Activated CD8-positive, alpha-beta memory T cell treated with anti-CD3 and anti-CD28 coated beads for 1 hour (primary cell): Measurements from ENCODE around the gene VTN.

ENCODE experiments used
- DNase-seq, 2 donors: peaks; one replicate each; pipeline ENCODE4 v3.0.0-alpha.2; 2020; ENCODE audit warnings: low read depth in 1 of 2; ENCODE audit errors: extremely low read depth in 1 of 2

Gene VTN, protein sequence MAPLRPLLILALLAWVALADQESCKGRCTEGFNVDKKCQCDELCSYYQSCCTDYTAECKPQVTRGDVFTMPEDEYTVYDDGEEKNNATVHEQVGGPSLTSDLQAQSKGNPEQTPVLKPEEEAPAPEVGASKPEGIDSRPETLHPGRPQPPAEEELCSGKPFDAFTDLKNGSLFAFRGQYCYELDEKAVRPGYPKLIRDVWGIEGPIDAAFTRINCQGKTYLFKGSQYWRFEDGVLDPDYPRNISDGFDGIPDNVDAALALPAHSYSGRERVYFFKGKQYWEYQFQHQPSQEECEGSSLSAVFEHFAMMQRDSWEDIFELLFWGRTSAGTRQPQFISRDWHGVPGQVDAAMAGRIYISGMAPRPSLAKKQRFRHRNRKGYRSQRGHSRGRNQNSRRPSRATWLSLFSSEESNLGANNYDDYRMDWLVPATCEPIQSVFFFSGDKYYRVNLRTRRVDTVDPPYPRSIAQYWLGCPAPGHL

GRCh38 chr17:28370035-28370743 is at the start of gene VTN:
VTN (minus strand) TSS chr17:28370307; CDS start chr17:28370203, 104 bp downstream.
- DNase-seq, result no peak

DNA sequence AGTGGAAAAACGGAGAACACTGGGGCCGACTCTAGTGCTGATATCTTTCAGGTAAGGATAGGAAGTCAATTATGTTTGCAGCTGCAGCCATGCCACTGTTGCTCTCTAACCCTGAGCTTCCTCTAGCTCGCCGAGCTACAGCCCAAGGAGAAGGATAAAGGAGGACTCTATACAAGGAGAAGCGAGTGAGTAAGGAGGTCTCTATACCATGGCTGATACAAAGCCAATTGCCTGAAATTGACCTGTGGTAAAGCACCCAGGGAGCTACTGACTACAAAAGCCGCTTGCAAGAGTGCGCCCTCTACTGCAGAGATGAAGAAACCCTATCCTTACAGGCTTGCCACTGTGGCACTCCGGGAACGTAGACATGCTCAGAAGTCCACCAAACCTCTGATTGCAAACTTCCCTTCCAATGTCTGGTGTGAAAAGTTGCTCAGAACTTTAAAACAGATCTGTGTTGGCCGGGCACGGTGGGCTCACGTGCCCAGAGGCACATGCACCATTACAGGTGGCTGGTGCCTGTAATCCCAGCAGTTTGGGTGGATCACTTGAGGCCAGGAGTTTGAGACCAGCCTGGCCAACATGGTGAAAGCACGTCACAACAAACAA is 46.7 kb upstream of the VTN start:
- peak in 1 of 2 donors; percentile 28 for DNase-seq

GRCh38 chr17:28415886-28416285 is 45.8 kb upstream of the VTN start:
- no peak for DNase-seq

DNA sequence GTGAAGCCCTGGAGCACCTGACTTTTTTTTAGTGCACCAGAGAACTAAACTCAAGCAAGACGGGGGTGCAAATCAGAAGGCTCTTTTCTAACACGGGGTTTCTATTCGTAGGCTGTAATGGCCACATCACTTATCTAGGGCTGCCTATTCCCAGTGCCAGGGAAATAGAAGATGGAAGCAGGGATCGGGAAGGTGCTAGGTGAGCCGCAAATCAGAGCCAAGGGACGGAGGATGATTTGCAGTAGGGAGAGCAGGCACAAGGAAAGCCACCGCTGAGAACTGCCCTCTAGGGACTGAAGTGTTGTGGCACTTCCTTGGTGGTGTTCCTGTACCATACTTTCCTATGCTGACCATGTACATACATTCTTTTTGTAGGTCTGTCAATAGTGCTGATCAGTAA is 43.7 kb upstream of the VTN start:
- DNase-seq, result no peak

DNA sequence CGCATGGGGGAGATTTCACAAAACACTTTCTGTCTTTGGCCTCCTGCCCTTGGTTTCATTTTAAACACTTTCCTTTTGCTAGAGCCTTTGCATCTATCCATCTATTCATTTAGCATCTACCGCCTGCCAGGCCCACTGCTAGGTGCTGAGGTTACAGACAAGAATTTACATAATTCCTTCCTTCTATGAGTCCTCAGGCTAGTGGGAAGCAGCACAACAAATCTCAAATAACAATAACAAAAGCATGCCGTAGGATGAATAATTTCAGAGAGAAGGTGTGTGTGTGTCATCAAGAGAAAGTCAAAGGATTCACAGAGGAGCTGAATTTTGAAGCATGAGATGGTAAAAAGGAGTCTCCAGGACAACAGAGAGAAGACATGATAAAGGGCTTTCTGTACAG is 42.0 kb upstream of the VTN start:
- no peak for DNase-seq

DNA sequence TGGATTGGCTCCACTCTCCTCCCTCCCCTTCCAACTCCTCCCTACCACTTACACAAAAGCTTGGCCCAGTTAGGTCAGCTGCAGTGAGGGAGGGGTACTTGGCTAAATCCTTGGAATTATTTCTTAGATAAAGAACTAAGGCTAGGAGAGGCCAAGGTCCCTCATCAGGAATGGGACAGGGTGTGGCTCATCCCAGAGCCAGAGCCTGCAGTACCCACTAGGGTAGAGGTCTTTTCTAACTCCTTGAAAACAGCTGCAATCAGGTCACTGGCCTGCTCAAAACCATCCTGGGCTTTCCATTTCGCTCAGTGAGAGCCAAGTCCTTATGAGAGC is 37.8 kb upstream of the VTN start:
- no peak for DNase-seq

- no peak for DNase-seq
Observed at GRCh38 chr17:28407130-28407973, 37.2 kb upstream of the VTN start.

DNA sequence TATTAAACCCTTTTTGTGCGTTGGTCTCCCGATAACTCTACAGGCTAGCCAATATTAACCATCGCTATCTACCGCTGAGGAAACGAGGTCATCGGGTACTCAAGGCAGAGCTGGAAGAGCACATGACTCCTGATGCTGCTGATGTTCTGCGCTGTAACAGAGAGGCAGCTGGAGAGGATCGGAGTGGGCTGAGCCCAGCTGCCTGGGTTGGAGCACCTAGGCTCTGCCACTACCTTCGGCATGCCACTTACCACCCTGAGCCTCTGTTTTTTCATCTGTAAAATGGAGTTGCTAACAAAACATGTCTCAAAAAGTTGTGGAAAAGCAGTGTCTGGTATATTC is 36.3 kb upstream of the VTN start:
- DNase-seq, result no peak

- no peak for DNase-seq
Observed at GRCh38 chr17:28405632-28406472, 35.7 kb upstream of the VTN start, which contains the start of gene SLC46A1. SLC46A1 (minus strand) TSS chr17:28406212; CDS start chr17:28406114, 98 bp downstream.

DNA sequence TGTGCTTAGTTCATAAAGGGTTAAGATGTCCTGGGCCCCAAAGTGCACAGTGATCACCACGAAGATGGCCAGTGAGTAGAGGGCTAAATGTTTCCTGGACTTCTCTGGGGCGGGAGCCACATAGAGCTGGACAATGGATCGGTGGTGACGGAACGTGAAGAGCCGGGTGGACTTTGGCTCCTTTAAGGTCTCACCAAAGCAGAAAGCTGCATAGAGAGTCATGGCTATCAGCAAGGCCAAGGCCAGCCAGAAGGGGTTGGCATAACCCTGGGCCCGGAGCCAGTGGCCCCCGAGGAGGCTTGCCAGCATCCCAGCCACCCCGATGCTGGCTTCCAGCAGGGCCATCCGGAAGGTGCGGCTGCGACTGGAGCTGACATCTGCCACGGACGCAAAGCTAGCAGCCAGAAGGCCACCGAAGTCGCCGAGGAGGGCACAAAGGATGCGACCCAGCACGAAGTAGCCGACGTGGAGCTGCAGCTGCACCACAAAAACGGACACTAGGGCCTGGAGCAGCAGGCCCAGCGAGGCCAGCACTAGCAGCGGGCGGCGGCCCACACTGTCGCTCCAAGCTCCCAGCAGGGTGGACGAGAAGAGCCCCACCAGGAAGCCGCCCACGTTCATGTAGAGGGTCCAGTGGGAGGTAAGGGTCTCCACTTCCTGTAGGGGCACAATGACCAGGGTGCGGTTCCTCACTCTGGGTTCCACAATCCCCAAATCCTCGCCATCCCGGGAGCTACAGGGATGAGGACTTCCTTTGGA is 34.9 kb upstream of the VTN start:
- DNase-seq, result no peak

DNA sequence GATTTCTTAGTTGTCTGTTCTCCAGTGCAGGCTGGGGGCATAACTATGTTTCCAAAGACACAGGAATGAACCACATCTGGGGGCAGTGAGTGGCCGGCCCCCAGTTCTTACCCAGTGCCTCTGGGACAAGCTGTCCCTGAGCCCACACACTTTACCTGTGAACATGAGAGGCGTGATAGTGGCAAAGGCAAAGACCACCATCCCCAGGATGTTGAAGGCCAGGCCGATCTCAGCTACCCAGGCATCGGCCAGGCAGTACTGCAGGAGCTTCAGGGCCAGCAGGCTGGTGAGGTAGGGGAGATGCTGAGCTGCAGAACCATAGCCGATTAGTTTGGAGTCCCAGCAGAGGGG is 34.3 kb upstream of the VTN start:
- no peak for DNase-seq

DNA sequence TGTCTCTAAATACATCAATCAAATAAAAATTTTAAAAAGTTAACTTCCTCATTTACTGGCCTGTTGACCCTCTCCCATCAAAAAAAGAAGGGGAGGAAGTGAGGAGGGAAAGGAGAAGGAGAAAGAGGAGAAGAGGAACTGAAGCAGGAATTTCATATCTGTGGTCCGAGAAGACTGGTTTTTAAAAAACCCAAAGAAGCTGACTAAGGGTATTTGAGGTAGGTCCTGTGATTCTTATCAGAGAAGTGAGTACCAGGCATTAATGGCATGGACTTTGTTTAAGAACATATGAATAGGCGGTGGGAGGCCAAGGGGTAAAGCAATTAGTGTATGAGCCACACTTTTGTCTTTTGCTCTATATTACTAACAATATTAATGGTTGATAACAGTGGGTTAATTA is 33.9 kb upstream of the VTN start:
- DNase-seq, result no peak

DNA sequence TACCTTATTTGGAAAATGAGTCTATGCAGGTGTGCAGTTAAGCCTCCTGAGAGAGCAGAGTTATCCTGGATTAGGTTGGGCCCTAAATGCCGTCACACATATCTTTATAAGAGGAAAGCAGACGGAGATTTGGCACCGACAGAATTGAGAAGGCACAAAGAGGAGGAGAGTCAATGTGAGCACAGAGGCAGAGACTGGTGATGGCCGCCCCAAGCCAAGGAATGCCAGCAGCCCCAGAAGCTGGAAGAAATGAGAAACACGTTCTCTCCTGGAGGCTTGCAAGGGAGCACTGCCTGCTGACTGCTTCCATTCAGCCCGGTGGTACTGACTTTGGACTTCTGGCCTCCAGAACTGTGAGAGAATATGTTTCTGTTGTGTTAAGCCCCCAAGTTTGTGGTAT is 32.7 kb upstream of the VTN start:
- DNase-seq, result no peak

DNA sequence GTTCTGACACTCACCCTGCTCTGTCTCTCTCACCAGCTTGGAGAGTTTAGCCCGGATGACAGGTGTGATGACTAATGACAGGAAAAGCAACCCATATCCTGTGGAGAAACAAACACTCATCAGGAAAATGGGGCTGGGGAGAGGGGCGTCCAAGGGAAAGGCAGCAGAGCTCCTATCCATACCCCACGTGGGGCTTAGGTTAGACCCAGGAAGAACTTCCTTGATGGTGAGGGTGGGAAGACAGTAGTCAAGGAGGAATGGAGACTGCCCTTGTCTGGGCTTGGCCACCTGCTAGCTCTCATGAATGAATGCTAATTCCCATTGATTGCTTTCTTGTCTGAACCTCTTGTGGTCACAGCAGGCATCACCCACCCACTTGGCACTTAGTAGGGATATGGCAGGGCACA is 32.1 kb upstream of the VTN start:
- DNase-seq, result no peak

GRCh38 chr17:28399808-28400207 is 29.7 kb upstream of the VTN start:
- DNase-seq, result no peak

GRCh38 chr17:28398280-28398981 is 28.3 kb upstream of the VTN start:
- DNase-seq, result no peak

DNA sequence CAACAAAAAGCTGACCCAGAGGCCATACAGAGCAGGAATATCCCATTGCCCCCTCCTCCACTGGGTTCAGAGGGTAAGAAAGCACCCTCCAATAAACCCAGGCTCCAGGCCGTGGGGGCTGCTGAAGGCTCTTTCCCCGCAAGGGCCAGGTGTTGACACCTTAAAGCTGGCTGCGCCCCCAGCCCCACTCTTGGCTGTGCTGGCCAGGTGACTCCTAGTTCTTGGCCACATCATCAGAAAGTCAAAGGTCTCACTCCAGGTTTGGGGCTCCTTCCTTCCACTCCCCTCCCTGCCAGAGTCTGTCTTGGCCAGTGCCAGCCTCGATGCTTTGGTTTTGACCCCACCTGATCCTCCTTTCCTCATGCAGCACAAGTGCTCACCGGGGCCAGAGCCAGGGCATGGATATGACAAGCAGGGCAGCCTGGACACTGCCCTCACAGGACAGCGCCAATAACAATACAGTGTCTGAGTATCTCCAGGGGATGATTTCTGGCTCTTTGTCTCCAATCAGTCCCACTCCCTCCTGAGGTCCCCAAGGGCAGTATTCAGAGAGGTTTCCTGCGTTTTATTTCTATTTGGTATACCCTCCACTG is 27.7 kb upstream of the VTN start:
- no peak for DNase-seq

DNA sequence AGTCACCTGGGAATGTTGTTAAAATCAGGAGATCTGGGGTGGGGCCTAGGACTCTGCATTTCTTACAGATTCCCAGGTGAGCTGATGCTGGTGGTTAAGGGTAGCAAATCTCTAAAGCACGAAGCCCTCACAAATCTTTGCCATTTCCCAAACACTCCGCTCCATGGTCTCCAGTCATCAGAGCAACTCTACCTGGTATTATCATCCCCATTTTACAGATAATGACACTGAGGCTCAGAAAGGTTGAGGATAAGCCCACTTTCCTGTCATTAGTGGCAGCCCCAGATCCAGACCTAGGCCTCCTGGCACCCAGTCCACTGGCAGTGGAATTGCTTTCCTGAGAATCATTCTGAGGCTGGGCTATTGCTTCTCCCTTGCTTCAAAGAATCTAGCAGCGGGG is 27.2 kb upstream of the VTN start:
- no peak for DNase-seq
